Measurements from ENCODE around the gene ACER3.
A peak's percentile ranks its signal among the peaks of the same experiment; 100 is the strongest.
"Not testable (repeated sequence)": the region's sequence is repeated elsewhere in the genome, so short reads cannot be mapped to it uniquely, and the experiment has no call there.

The ACER3 gene

GRCh38 chr11:76939219-76939631, 78.5 kb downstream of the ACER3 start:
- peaks cover 0 to 9% (median 0%) of the 10 kb centered on the region in 11 experiments; a peak in 1 of 22 replicates for H4K20me1 ChIP-seq
- peaks cover 17 to 44% (median 22%) of the 10 kb centered on the region in 11 experiments; a peak in 20 of 22 replicates for H3K36me3 ChIP-seq
- H3K4me1 ChIP-seq: no peaks in the 10 kb centered on the region
- no peak overlapping the region for H3K27ac ChIP-seq
- H3K4me2 ChIP-seq: no peak overlapping the region
- no peak for TF ChIP-seq Cebpa-rat (IDR thresholded peaks at IDR 0.05)
- H3K4me3 ChIP-seq: no peak overlapping the region
- H3K9ac ChIP-seq: no peak overlapping the region
- peaks cover 22 to 34% (median 27%) of the 10 kb centered on the region in 11 experiments for H3K9me3 ChIP-seq (replicated peaks in 1 of 11)
- H3K27me3 ChIP-seq: no peaks in the 10 kb centered on the region

DNA sequence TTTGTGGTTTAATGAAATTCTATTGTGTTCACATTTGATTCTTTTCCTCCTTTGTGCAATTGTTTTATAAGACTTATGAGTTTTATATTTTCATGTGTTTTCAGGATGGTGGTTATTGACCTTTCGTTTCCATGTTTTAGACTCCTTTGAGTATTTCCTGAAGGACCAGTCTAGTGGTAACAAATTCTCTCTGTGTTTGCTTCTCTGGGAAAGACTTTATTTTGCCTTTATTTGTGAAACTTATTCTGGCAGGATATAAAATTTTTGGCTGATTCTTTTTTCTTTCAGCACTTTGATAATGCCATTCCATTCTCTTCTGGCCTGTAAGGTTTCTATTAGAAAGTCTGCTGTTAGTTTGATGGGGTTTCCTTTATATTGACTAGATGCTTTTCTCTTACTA, 83.5 kb downstream of the ACER3 start:
- Histone ChIP-seq H3K9ac (no peak overlapping the region), H3K4me1 (no peaks in the 10 kb centered on the region), H3K27me3 (no peaks in the 10 kb centered on the region), H3K9me3 (replicated peaks in 1 of 11) (peaks cover 10 to 29% (median 23%) of the 10 kb centered on the region in 11 experiments), H3K36me3 (peaks cover 0 to 32% (median 7%) of the 10 kb centered on the region in 11 experiments; a peak in 9 of 22 replicates), H4K20me1 (peaks cover 0 to 26% (median 0%) of the 10 kb centered on the region in 11 experiments; a peak in 2 of 22 replicates), H3K4me3 (no peak overlapping the region; a peak in 1 of 20 replicates), H3K4me2 (no peak overlapping the region), H3K27ac (no peak overlapping the region)
- TF ChIP-seq Cebpa-rat (IDR thresholded peaks at IDR 0.05): no peak

GRCh38 chr11:76946223-76946622, 85.5 kb downstream of the ACER3 start:
- H3K9me3 ChIP-seq (replicated peaks in 1 of 11): peaks cover 10 to 29% (median 23%) of the 10 kb centered on the region in 11 experiments
- H4K20me1 ChIP-seq: peaks cover 0 to 29% (median 0%) of the 10 kb centered on the region in 11 experiments; a peak in 2 of 22 replicates
- H3K27me3 ChIP-seq: no peaks in the 10 kb centered on the region
- no peak overlapping the region for H3K4me3 ChIP-seq
- TF ChIP-seq Cebpa-rat (IDR thresholded peaks at IDR 0.05): no peak
- no peak overlapping the region for H3K4me2 ChIP-seq
- H3K27ac ChIP-seq: no peak overlapping the region
- peaks cover 0 to 32% (median 7%) of the 10 kb centered on the region in 11 experiments; a peak in 9 of 22 replicates for H3K36me3 ChIP-seq
- no peak overlapping the region for H3K9ac ChIP-seq
- no peaks in the 10 kb centered on the region for H3K4me1 ChIP-seq

DNA sequence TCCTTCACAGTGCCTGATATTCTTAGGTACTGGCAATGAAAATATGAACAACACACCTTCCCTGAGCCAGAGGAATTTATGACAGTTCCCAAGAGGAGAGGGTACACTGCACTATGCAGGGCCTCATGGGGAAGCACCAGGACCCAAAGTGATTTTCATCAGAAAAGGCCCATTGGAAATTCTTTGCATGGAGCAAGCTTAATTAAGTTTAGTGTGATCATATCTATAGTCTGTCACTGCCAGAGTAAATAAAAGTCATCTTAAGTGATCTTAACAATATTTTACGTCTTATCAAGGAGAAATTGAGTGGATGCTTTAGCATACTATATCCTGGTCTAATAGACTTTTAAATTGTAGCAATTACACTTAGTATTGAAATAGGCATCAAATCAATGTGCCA, 86.5 kb downstream of the ACER3 start:
- Histone ChIP-seq H3K9me3 (replicated peaks in 1 of 11) (peaks cover 10 to 29% (median 23%) of the 10 kb centered on the region in 11 experiments), H3K9ac (no peak overlapping the region), H3K4me2 (no peak overlapping the region), H4K20me1 (peaks cover 0 to 25% (median 0%) of the 10 kb centered on the region in 11 experiments; a peak in 2 of 22 replicates), H3K36me3 (peaks cover 0 to 32% (median 7%) of the 10 kb centered on the region in 11 experiments; a peak in 9 of 22 replicates), H3K27ac (no peak overlapping the region), H3K4me3 (no peak overlapping the region), H3K27me3 (no peaks in the 10 kb centered on the region), H3K4me1 (no peaks in the 10 kb centered on the region)
- no peak for TF ChIP-seq Cebpa-rat (IDR thresholded peaks at IDR 0.05)

GRCh38 chr11:76947800-76948199, 87.1 kb downstream of the ACER3 start:
- H3K27ac ChIP-seq: no peak overlapping the region
- H3K36me3 ChIP-seq: peaks cover 0 to 35% (median 7%) of the 10 kb centered on the region in 11 experiments; a peak in 9 of 22 replicates
- H3K9me3 ChIP-seq (replicated peaks in 1 of 11): peaks cover 10 to 29% (median 23%) of the 10 kb centered on the region in 11 experiments
- H3K4me1 ChIP-seq: no peaks in the 10 kb centered on the region
- H3K9ac ChIP-seq: no peak overlapping the region
- H3K27me3 ChIP-seq: no peaks in the 10 kb centered on the region
- no peak overlapping the region for H3K4me2 ChIP-seq
- TF ChIP-seq Cebpa-rat (IDR thresholded peaks at IDR 0.05): no peak
- no peak overlapping the region for H3K4me3 ChIP-seq
- peaks cover 0 to 22% (median 0%) of the 10 kb centered on the region in 11 experiments; a peak in 2 of 22 replicates for H4K20me1 ChIP-seq

DNA sequence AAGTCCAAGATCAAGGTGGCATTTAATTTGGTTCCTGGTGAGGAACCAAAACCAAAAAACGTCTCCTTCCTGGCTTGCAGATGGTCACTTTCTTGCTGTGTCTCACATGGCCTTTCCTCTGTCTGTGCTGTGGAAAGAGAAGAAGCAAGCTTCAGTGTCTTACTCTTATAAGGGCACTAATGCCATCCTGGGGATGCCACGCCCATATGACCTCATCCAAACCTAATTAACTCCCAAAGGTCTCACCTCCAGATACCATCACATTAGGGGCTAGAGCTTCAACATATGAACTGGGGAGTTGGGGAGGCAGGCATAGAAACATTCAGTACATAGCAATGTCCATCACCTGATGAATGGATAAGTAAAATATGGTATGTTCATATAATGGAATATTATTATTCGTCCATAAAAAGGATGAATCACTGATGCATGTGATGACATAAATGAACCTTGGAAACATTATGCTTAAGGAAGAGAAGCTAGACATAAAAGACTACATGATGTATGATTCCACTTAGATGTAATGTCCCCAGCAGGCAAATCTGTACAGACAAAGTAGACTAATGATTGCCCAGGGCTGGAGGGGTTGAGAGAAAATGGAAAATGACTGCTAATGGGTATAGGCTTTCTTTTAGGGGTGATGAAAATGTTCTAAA, 94.9 kb downstream of the ACER3 start:
- Histone ChIP-seq H3K9ac (no peak overlapping the region), H3K27me3 (no peaks in the 10 kb centered on the region), H3K4me3 (no peak overlapping the region), H3K36me3 (peaks cover 0 to 43% (median 14%) of the 10 kb centered on the region in 11 experiments; a peak in 14 of 22 replicates), H3K4me2 (no peak overlapping the region), H3K9me3 (replicated peaks in 1 of 11) (no peaks in the 10 kb centered on the region), H4K20me1 (peaks cover 0 to 5% (median 0%) of the 10 kb centered on the region in 11 experiments; a peak in 1 of 22 replicates), H3K27ac (no peak overlapping the region), H3K4me1 (no peaks in the 10 kb centered on the region)
- TF ChIP-seq Cebpa-rat (IDR thresholded peaks at IDR 0.05): no peak

- Histone ChIP-seq H3K9me3 (replicated peaks in 1 of 11) (peaks cover 0 to 18% (median 8%) of the 10 kb centered on the region in 11 experiments; a peak in 14 of 22 replicates), H3K27me3 (no peaks in the 10 kb centered on the region), H3K4me3 (no peak overlapping the region), H3K36me3 (peaks cover 9 to 68% (median 29%) of the 10 kb centered on the region in 11 experiments; a peak in 20 of 22 replicates), H3K27ac (no peak overlapping the region), H4K20me1 (no peaks in the 10 kb centered on the region), H3K4me1 (peaks cover 0 to 13% (median 11%) of the 10 kb centered on the region in 10 experiments; a peak in 14 of 20 replicates), H3K9ac (no peak overlapping the region), H3K4me2 (peak overlapping the region in 8 of 11 experiments; percentile 9 to 57 (median 23); a peak in 11 of 22 replicates)
- no peak for TF ChIP-seq Cebpa-rat (IDR thresholded peaks at IDR 0.05)
Measured at GRCh38 chr11:76962583-76963416, 102.1 kb downstream of the ACER3 start.

GRCh38 chr11:76963417-76964168, 102.9 kb downstream of the ACER3 start:
- Histone ChIP-seq H3K9me3 (replicated peaks in 1 of 11) (peaks cover 0 to 18% (median 8%) of the 10 kb centered on the region in 11 experiments; a peak in 14 of 22 replicates), H3K4me1 (peaks cover 0 to 13% (median 11%) of the 10 kb centered on the region in 10 experiments; a peak in 14 of 20 replicates), H3K4me2 (peak overlapping the region in 2 of 11 experiments; percentile 30 to 57; a peak in 2 of 22 replicates), H3K36me3 (peaks cover 9 to 64% (median 29%) of the 10 kb centered on the region in 11 experiments; a peak in 20 of 22 replicates)
- not testable (repeated sequence) for H3K4me3 ChIP-seq, H4K20me1 ChIP-seq, H3K9ac ChIP-seq, H3K27me3 ChIP-seq, H3K27ac ChIP-seq
